Endothelial cell of umbilical vein (primary cell): ENCODE measurements around the gene LPIN1. TPM values are rescaled to one million over a fixed set of nuclear protein-coding genes. Genes with fewer than 3 reads are reported as not detected.

Source experiments
- BruUV-seq: library from RNA; stranded (reverse); fragments of 400-500 nt; replicated peaks from 2 replicates; lab custom pipeline; 2021; lab: Mats Ljungman, UMichigan
- CTCF ChIA-PET: fragments of 300-600, 350-600 bp; sonication (Branson Sonifier 250); formaldehyde crosslinking; loops from one replicate; lab custom pipeline; 2021; ENCODE audit warnings: antibody characterized with exemption, inconsistent platforms; lab: Charles Lee
- POLR2A ChIA-PET: fragments of 300-600, 350-600 bp; sonication (Branson Sonifier 250); formaldehyde crosslinking; loops from one replicate; lab custom pipeline; 2021; ENCODE audit warnings: antibody characterized with exemption, inconsistent platforms; lab: Charles Lee
- DNase-seq: peaks from one replicate; pipeline ENCODE4 v3.0.0-alpha.2; 2011; ENCODE audit warnings: low read depth, low spot score
- FAIRE-seq: peaks from 2 replicates; lab custom pipeline; 2011; peaks lifted over from hg19 to GRCh38; lab: Jason Lieb, UNC
- H2AFZ ChIP-seq: 2 replicates; pipeline ENCODE4 v1.6.0; 2012; ENCODE audit warnings: low read depth, low read length, control low read depth, inconsistent platforms
- H3K27ac ChIP-seq: 2 replicates; pipeline ENCODE4 v1.5.1; 2011; ENCODE audit warnings: low read depth, mild to moderate bottlenecking, control low read depth, low read length, moderate library complexity; ENCODE audit not compliant: insufficient read depth
- H3K27me3 ChIP-seq, 2 experiments: 2 replicates each; pipeline versions ENCODE4 v1.6.0 to v1.6.1; 2011; ENCODE audit warnings: low read length in 2 of 2, mixed read lengths in 1 of 2; ENCODE audit not compliant: control insufficient read depth in 2 of 2, insufficient read depth in 2 of 2
- H3K36me3 ChIP-seq, 2 experiments: 2 replicates in 1 of 2; 3 replicates in 1 of 2; pipeline ENCODE4 v1.5.1; 2011; ENCODE audit warnings: low read length in 2 of 2, mild to moderate bottlenecking in 1 of 2, moderate library complexity in 1 of 2; ENCODE audit not compliant: control insufficient read depth in 2 of 2, insufficient read depth in 2 of 2; ENCODE audit errors: extremely low read depth in 1 of 2
- H3K4me1 ChIP-seq: 3 replicates; pipeline ENCODE4 v1.5.1; 2011; ENCODE audit warnings: mild to moderate bottlenecking, low read length; ENCODE audit not compliant: control insufficient read depth, insufficient read depth; ENCODE audit errors: extremely low read depth
- H3K4me2 ChIP-seq: 2 replicates; pipeline ENCODE4 v1.6.1; 2011; ENCODE audit warnings: low read length, control low read depth, mixed read lengths; ENCODE audit not compliant: insufficient read depth
- H3K4me3 ChIP-seq, 3 experiments: fragments of 200-600 bp in 1 of 3; sonication (generic), shearing (Covaris generic) in 1 of 3; replicated peaks in 1 of 3; 2 replicates each; pipeline ENCODE4 v1.5.1; 2011 to 2016; ENCODE audit warnings: control low read depth in 3 of 3, low read length in 3 of 3, mild to moderate bottlenecking in 2 of 3, inconsistent platforms in 1 of 3, low read depth in 1 of 3, moderate library complexity in 1 of 3; ENCODE audit not compliant: insufficient read depth in 1 of 3
- H3K79me2 ChIP-seq: 2 replicates; pipeline ENCODE4 v1.6.0; 2012; ENCODE audit warnings: low read length, inconsistent platforms; ENCODE audit not compliant: control insufficient read depth, insufficient read depth
- H3K9ac ChIP-seq: replicated peaks from 2 replicates; pipeline ENCODE3; 2011; ENCODE audit warnings: low read length, control low read depth; ENCODE audit not compliant: insufficient read depth; ENCODE audit errors: extremely low read depth
- H3K9me1 ChIP-seq: replicated peaks from 3 replicates; pipeline ENCODE4 v1.6.0; 2011; ENCODE audit warnings: mild to moderate bottlenecking, low read length; ENCODE audit not compliant: control insufficient read depth, insufficient read depth; ENCODE audit errors: extremely low read depth
- H3K9me3 ChIP-seq: replicated peaks from 2 replicates; pipeline ENCODE4 v1.5.1; 2012; ENCODE audit warnings: low read length, inconsistent platforms; ENCODE audit not compliant: control insufficient read depth, insufficient read depth
- H4K20me1 ChIP-seq: replicated peaks from 2 replicates; pipeline ENCODE3; 2011; ENCODE audit warnings: mild to moderate bottlenecking, low read length; ENCODE audit not compliant: control insufficient read depth, insufficient read depth; ENCODE audit errors: extremely low read depth
- CTCF ChIP-seq, 2 donors: IDR thresholded peaks; 1 replicate in 1 of 2; 2 replicates in 1 of 2; pipeline ENCODE4 v1.5.1; 2011; ENCODE audit warnings: low read length in 2 of 2, mild to moderate bottlenecking in 2 of 2, moderate library complexity in 2 of 2, control low read depth in 1 of 2, inconsistent platforms in 1 of 2, low read depth in 1 of 2; ENCODE audit not compliant: insufficient read depth in 1 of 2; ENCODE audit errors: extremely low read depth in 1 of 2
- EZH2 ChIP-seq: IDR thresholded peaks from 2 replicates; pipeline ENCODE4 v1.6.1; 2012; ENCODE audit warnings: borderline replicate concordance, low read depth, mild to moderate bottlenecking, moderate library complexity, low read length, inconsistent platforms; ENCODE audit not compliant: severe bottlenecking
- FOS ChIP-seq: IDR thresholded peaks from 2 replicates; pipeline ENCODE4 v1.6.1; 2011; ENCODE audit warnings: mild to moderate bottlenecking, low read length, moderate library complexity, borderline replicate concordance; ENCODE audit not compliant: insufficient read depth
- GATA2 ChIP-seq: IDR thresholded peaks from 2 replicates; pipeline ENCODE4 v1.7.0; 2011; ENCODE audit warnings: low read depth, mild to moderate bottlenecking, moderate library complexity, mixed read lengths, low read length; ENCODE audit not compliant: insufficient read length, insufficient read depth
- JUN ChIP-seq: IDR thresholded peaks from 2 replicates; pipeline ENCODE4 v1.6.1; 2011; ENCODE audit warnings: borderline replicate concordance, low read depth; ENCODE audit not compliant: insufficient read length, insufficient read depth
- MAX ChIP-seq: IDR thresholded peaks from 2 replicates; pipeline ENCODE4 v1.6.1; 2011; ENCODE audit not compliant: insufficient read depth, insufficient read length
- MYC ChIP-seq: IDR thresholded peaks from one replicate; pipeline ENCODE4 v1.6.1; 2011; ENCODE audit warnings: mild to moderate bottlenecking, low read depth, low read length
- POLR2A ChIP-seq: IDR thresholded peaks from 2 replicates; pipeline ENCODE4 v1.6.1; 2012; ENCODE audit warnings: low read depth, mild to moderate bottlenecking, control low read depth, low read length
- POLR2AphosphoS5 ChIP-seq: IDR thresholded peaks from 2 replicates; pipeline ENCODE4 v1.6.1; 2012; ENCODE audit warnings: low read depth, mild to moderate bottlenecking, control low read depth, low read length, moderate library complexity; ENCODE audit not compliant: insufficient read depth
- dilution Hi-C: fragments of 300-500 bp; cut with MboI; formaldehyde crosslinking; loops from one replicate; pipeline ENCODE4 v1.15.0; 2019; ENCODE audit warnings: low sequenced_read_pairs; ENCODE audit not compliant: extremely low pct_ligation_motif_present
- intact Hi-C: fragments of 100-400 bp; cut with micrococcal nuclease; formaldehyde crosslinking; loops from one replicate; pipeline ENCODE4 v1.10.0; 2022
- polyA plus RNA-seq, 4 experiments: library from polyadenylated mRNA; depleted of rRNA in 3 of 4; stranded (reverse) in 3 of 4; unstranded in 1 of 4; fragments of >200 nt; gene quantifications; 2 replicates each; pipeline versions ENCODE4 v1.2.1 to v1.2.3, GENCODE V29; 2011 to 2012; ENCODE audit warnings: missing spikeins in 1 of 4
- total RNA-seq: library from RNA; stranded (reverse); gene quantifications from 2 replicates; pipeline ENCODE4 v1.2.3, GENCODE V29; 2021

LPIN1 gene
- total and polyA plus RNA-seq, 2 donors (not counting 3 experiments of a cell fraction or from before 2014, with no cell fraction given) = 26.6 to 80.4 TPM

GRCh38 chr2:11786191-11786590 is 39.8 kb downstream of the LPIN1 start:
- Histone ChIP-seq H4K20me1 (no peaks in the 10 kb centered on the region), H3K9ac (no peak overlapping the region), H3K27me3 (no peaks in the 10 kb centered on the region), H3K4me2 (no peak overlapping the region), H3K27ac (no peak overlapping the region), H3K36me3 (peaks cover 29 to 31% of the 10 kb centered on the region in 2 experiments), H3K4me3 (no peak overlapping the region), H3K9me3 (no peaks in the 10 kb centered on the region), H3K79me2 (no peaks in the 10 kb centered on the region), H2AFZ (no peak overlapping the region), H3K4me1 (no peaks in the 10 kb centered on the region), H3K9me1 (no peaks in the 10 kb centered on the region)
- BruUV-seq = no TSS peak
- DNase-seq (no peak), FAIRE-seq (no peak)
- TF ChIP-seq FOS = no peak
- TF ChIP-seq CTCF (IDR thresholded peaks at IDR 0.05; ENCODE audit: extremely low read depth in 1 of 2, insufficient read depth in 1 of 2, low read depth in 1 of 2, low read length in 2 of 2) = no peak
- no peak for TF ChIP-seq POLR2AphosphoS5
- TF ChIP-seq MAX = no peak
- TF ChIP-seq MYC = no peak
- TF ChIP-seq EZH2 = no peak
- TF ChIP-seq JUN = no peak
- TF ChIP-seq POLR2A = no peak
- no peak for TF ChIP-seq GATA2
- CTCF ChIA-PET = interaction anchor here (0.7 to 4.6 kb wide), 4 partner anchors 32 to 98 kb away, joined by 3 to 34 read pairs (median 10); no protein-coding TSS in a partner anchor
- intact Hi-C loops (no loop called here), dilution Hi-C loops (no loop called here)
- POLR2A ChIA-PET = no interaction called here
